Dermis microvascular lymphatic vessel endothelial cell (primary cell): Measurements from ENCODE around the gene ACSM3. TPM values are rescaled to one million over a fixed set of nuclear protein-coding genes. Genes with fewer than 3 reads are reported as not detected.

Source experiments
- DNase-seq, 2 donors: peaks; one replicate each; pipeline versions ENCODE4 v3.0.0 to v3.0.0-alpha.2; 2010; ENCODE audit warnings: low read depth in 2 of 2
- total RNA-seq: library from RNA; depleted of rRNA; stranded (reverse); fragments of >200 nt; gene quantifications from 2 replicates; pipeline ENCODE4 v1.2.1, GENCODE V29; 2014

ACSM3 gene
- total RNA-seq, 1 donor from 2014 or later: 0.13 TPM

DNA sequence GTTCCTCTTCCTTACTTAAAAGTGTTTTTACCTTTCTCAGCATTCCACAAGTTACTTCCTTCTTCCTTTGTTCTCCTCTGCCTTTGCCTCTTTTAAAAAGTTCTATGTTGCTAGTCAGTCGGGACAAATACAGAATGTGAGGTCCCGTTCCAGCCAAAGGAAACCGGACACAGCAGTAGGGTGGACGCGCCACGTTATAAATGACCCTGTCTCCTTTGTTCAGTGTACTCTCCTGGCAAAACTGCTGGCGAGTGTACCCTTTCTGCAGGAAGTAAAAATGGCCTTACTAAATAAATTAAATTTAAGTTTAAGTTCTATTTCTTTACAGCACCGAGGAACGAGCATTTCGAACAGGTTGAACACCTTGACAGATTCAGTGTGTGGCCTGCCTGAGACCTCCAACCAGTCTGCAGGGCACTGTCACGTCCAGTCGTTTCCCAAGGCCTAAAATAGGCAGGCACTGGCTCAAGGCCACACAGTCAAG, 41.9 kb downstream of the ACSM3 start:
- peak; percentile 30 to 36 for DNase-seq

GRCh38 chr16:20806168-20807050, 42.6 kb downstream of the ACSM3 start, which contains the start of the genes ERI2 and REXO5:
TSS of gene ERI2 (minus strand) at chr16:20806472. CDS start at chr16:20806430, 42 bp downstream.
TSS of gene REXO5 (plus strand) at chr16:20806527. CDS start at chr16:20806954, 427 bp downstream.
- peak; percentile 81 to 95 for DNase-seq

DNA sequence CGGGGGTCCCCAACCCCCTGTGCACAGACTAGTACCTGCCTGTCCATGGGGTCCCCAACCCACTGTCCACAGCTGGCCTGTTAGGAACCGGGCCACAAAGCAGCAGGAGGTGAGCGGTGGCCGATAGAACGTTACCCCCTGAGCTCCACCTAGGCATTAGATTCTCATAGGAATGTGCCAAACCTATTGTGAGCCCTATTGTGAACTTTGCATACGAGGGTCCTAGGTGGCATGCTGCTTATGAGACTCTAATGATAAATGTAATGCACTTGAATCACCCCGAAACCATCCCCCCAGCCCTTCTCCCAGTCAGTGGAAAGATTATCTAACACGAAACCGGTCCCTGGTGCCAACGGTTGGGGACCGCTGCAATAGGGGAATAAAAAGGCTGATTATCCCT, 44.0 kb downstream of the ACSM3 start:
- DNase-seq: no peak

DNA sequence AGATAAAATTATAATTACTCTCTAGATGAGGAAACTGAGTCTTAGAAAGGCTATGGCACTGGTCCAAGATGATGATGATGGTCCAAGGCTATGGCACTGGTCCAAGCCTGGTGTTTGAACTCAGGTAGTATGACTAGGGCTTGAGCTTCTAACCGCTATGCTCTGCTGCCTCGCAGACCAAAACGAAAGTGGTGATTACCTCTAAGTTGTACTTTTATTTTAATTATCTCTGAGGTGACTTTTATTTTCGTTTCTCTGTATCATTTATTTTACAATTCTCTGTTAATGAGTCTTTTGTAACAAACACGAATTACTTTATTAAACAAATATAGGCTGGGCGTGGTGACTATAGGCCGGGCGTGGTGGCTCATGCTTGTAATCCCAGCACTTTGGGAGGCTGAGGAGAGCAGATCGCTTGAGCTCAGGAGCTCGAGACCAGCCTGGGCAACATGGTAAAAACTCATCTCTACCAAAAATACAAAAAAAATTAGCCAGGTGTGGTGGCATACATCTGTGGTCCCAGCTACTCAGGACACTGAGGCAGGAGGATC, 48.1 kb downstream of the ACSM3 start:
- no peak for DNase-seq

DNA sequence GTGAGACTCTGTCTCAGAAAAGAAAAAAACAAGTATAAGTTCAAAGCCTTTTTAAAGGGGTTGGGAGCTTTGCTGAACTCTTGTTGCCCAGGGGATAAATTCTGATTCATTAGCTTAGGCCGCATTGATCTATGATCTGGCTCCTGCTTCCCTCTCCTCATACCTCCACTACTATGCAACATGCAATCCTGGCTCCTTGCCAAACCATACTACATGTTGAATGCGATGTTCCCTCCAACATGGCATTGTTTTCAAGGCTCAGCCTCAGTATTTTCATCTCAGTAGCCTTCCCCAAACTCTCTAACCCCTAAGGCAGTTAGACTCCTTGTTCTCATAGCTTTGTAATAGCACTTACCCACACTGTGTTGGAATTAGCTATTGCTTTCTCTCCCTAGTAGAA, 48.7 kb downstream of the ACSM3 start:
- no peak for DNase-seq

- peak in 1 of 2 donors; percentile 82 for DNase-seq
These were observed 51.0 kb downstream of the ACSM3 start for GRCh38 chr16:20814784-20815183.

DNA sequence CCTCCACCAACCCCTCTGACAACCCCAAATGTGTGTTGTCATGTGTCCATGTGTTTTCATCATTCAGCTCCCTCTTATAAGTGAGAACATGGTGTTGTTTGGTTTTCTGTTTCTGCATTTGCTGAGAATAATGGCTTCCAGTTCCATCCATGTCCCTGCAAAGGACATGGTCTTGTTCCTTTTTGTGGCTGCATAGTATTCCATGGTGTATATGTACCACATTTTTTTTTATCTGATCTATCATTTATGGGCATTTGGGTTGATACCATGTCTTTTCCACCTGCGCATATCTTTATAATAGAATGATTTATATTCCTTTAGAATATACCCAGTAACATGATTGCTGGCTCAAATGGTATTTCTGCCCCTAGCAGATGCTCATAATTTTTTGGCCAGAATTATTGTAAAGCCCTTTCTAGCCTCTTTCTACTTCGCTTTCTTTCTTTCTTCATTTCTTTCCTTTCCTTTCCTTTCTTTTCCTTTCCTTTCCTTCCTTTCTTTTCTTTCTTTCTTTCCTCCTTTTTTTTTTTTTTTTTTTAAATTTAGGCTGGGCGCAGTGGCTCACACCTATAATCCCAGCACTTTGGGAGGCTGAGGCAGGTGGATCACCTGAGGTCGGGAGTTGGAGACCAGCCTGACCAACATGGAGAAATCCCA, 55.2 kb downstream of the ACSM3 start:
- DNase-seq: no peak

GRCh38 chr16:20821682-20822081, 57.9 kb downstream of the ACSM3 start:
- DNase-seq: no peak

GRCh38 chr16:20822521-20823325, 58.9 kb downstream of the ACSM3 start:
- DNase-seq: no peak

GRCh38 chr16:20826039-20826566, 62.3 kb downstream of the ACSM3 start:
- no peak for DNase-seq

DNA sequence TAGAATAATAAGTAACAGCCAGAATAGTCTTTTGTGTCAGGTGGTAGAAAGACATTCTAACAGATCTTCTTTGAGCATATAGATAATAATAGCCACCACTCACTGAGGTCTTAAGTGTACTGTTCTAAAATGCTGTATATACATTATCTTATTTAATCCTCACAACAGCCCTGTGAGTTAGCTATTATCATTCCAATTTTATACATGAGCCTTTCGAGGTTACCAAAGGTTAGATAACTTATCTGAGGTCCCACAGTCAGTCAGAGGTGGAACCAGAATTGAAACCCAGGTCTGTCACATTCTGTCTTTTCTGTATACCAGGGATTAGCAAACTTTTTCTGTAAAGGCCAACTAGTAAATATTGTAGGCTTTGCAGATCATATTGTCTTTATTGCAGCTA, 65.7 kb downstream of the ACSM3 start:
- no peak for DNase-seq

DNA sequence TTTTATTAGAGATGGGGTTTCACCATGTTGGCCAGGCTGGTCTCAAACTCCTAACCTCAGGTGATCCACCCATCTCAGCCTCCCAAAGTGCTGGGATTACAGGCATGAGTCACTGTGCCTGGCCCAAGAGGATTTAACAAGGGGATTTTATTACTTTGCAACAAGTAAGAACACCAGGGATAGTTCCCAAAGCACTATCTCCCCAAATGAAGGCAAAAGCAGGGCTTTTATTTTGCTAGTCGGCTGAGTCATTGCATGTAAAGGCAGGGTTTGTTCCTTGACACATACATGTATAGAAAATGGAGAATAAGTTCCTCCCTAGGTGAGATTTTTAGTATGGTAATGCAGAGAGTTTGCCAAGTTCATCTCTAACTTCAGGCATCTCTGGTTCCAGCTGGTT, 66.6 kb downstream of the ACSM3 start:
- no peak for DNase-seq

DNA sequence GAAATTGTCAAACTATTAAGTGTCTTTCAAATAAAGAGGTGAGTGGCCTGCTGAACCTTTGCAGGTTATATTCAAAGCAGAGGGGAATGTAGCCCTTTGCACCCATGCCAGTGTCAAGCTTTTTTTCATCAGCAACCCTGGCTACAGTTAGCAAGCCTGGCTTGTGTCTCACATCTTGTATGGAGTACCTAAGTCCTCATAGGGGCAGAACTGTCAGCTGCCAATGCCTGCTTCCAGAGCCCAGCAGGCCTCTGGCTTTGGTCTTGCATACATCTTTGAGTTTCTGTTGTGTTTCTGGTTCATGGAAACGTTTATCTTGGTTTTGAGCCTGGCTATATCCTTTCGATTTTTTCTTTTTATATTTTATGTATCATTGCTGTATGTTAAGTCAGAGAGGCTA, 69.3 kb downstream of the ACSM3 start:
- DNase-seq: no peak

DNA sequence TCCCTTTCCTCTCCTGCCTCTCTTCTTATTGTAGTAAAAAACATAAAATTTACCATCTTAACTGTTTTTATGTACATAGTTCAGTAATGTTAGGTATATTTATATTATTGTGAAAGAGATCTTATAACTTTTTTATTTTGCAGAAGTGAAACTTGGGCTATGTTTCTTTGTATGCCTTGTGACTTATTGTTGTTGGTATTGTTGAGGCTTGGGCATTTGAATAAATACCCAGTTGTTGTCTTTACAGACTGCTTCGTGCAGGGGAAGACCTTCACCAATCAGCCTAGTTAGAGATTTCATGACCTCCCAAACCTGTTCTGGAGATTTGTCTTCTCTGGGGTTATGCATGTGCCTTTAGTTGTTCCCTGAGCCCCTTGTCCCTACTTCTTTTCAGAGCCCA, 74.4 kb downstream of the ACSM3 start:
- DNase-seq: no peak

DNA sequence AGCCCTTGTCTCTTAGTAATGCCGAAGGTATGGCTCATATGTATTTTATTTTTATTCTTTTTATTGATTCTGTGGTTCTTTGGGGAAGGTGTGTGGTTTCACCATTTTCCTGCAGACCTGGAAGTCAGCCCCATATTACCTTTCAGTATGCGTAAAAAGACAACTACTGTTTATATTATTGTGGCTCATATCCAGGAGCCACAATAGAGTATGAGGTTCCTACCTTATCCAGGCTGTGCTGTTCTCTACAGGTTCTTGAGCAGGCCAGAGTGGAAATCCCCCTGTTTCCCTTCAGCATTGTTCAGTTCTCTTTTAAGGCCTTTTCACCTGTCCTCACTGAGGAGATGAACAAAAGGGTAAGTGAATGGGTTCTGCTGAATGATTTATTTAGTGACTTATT, 75.7 kb downstream of the ACSM3 start:
- no peak for DNase-seq

DNA sequence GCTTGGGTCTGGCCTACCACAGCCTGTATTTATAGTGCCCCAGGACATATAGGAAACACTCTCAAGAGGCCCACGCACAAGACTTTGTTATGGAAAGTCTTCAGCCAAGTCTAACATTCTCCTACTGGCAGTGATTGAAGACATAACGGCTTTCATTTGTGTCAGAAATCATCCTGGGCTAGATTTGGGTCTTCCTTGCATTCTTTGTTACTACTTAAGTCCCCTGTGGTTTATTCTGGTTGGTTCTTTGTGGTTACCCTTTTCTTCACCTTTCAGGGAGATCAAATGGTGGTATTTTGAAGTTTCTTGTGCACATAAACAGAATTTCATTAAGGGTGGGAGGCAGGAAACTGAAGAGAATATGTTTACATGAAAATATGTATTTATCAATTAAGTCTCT, 80.2 kb downstream of the ACSM3 start:
- no peak for DNase-seq

DNA sequence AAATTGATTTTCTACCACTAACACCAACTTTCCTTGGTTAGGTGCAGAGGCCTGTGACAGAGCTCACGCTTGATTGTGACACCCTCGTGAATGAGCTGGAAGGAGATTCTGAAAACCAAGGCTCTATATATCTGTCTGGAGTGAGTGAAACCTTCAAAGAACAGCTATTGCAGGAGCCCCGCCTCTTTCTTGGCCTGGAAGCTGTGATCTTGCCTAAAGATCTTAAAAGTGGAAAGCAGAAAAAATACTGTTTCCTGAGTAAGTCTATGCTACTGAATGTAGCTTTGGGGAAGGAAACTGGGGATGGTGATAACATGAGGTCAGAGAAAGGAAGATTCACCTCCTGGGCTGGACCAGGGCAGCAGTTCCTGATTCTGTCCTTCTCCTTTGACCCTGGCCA, 80.8 kb downstream of the ACSM3 start:
- DNase-seq: no peak

DNA sequence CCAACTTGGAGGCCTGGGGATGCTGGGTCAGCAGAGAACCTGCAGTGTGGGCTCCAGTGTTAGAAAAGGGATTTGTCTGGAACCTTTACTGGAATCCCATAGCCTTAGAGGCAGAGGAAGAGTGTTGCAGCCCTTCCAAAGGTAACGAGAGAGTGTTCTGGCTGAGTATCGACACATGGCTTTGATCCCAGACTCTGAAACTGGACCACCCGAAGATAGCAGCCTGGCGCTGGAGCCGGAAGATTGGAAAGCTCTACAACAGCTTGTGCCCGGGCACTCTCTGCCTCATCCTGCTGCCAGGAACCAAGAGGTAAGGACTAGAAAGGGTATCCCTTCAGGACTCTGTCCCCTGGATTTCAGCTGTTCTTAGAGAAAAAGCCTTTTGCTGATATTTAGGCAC, 82.2 kb downstream of the ACSM3 start:
- no peak for DNase-seq

GRCh38 chr16:20846551-20846950, 82.7 kb downstream of the ACSM3 start:
- no peak for DNase-seq
